ENCODE data around the gene HERPUD1. TPM values are rescaled to one million over a fixed set of nuclear protein-coding genes. Genes with fewer than 3 reads are reported as not detected.

HERPUD1 gene
- total RNA-seq, 1 donor from 2014 or later = 110 TPM

- FAIRE-seq (no peak), DNase-seq (ENCODE audit: low read depth) (no peak)
- no peak for TF ChIP-seq CTCF (IDR thresholded peaks at IDR 0.05; ENCODE audit: insufficient read depth, low read length, severe bottlenecking)
- Histone ChIP-seq H3K36me3 (ENCODE audit: control insufficient read depth, insufficient read depth, low read length) (peaks cover 25% of the 10 kb centered on the region), H3K4me3 (ENCODE audit: low read depth, low read length) (no peak overlapping the region), H3K27me3 (ENCODE audit: control insufficient read depth, insufficient read depth, low read length) (no peaks in the 10 kb centered on the region)
Observed at GRCh38 chr16:56935201-56935600, 3.3 kb downstream of the HERPUD1 start.

- no peak for FAIRE-seq
- TF ChIP-seq CTCF (IDR thresholded peaks at IDR 0.05; ENCODE audit: insufficient read depth, low read length, severe bottlenecking) = no peak
- Histone ChIP-seq H3K36me3 (ENCODE audit: control insufficient read depth, insufficient read depth, low read length) (peaks cover 31% of the 10 kb centered on the region), H3K27me3 (ENCODE audit: control insufficient read depth, insufficient read depth, low read length) (no peaks in the 10 kb centered on the region), H3K4me3 (ENCODE audit: low read depth, low read length) (no peak overlapping the region)
- no peak for DNase-seq (ENCODE audit: low read depth)
Observed at GRCh38 chr16:56936491-56936890, 4.5 kb downstream of the HERPUD1 start.

- FAIRE-seq (no peak), DNase-seq (ENCODE audit: low read depth) (no peak)
- no peak for TF ChIP-seq CTCF (IDR thresholded peaks at IDR 0.05; ENCODE audit: insufficient read depth, low read length, severe bottlenecking)
- peaks cover 34% of the 10 kb centered on the region for H3K36me3 ChIP-seq (ENCODE audit: control insufficient read depth, insufficient read depth, low read length)
- no peaks in the 10 kb centered on the region for H3K27me3 ChIP-seq (ENCODE audit: control insufficient read depth, insufficient read depth, low read length)
- H3K4me3 ChIP-seq (ENCODE audit: low read depth, low read length) = no peak overlapping the region
Observed at GRCh38 chr16:56936950-56937349, 5.0 kb downstream of the HERPUD1 start.

- TF ChIP-seq CTCF (IDR thresholded peaks at IDR 0.05; ENCODE audit: insufficient read depth, low read length, severe bottlenecking) = no peak
- H3K4me3 ChIP-seq (ENCODE audit: low read depth, low read length) = no peak overlapping the region
- FAIRE-seq = no peak
- no peaks in the 10 kb centered on the region for H3K27me3 ChIP-seq (ENCODE audit: control insufficient read depth, insufficient read depth, low read length)
- no peak for DNase-seq (ENCODE audit: low read depth)
- H3K36me3 ChIP-seq (ENCODE audit: control insufficient read depth, insufficient read depth, low read length) = peaks cover 38% of the 10 kb centered on the region
Observed at GRCh38 chr16:56938664-56939513, 6.9 kb downstream of the HERPUD1 start.

GRCh38 chr16:56939801-56940200, 7.9 kb downstream of the HERPUD1 start:
- Histone ChIP-seq H3K4me3 (ENCODE audit: low read depth, low read length) (no peak overlapping the region), H3K36me3 (ENCODE audit: control insufficient read depth, insufficient read depth, low read length) (peaks cover 38% of the 10 kb centered on the region), H3K27me3 (ENCODE audit: control insufficient read depth, insufficient read depth, low read length) (no peaks in the 10 kb centered on the region)
- DNase-seq (ENCODE audit: low read depth) (no peak), FAIRE-seq (no peak)
- TF ChIP-seq CTCF (IDR thresholded peaks at IDR 0.05; ENCODE audit: insufficient read depth, low read length, severe bottlenecking) = no peak

- DNase-seq (ENCODE audit: low read depth) (no peak), FAIRE-seq (no peak)
- Histone ChIP-seq H3K4me3 (ENCODE audit: low read depth, low read length) (no peak overlapping the region), H3K27me3 (ENCODE audit: control insufficient read depth, insufficient read depth, low read length) (no peaks in the 10 kb centered on the region), H3K36me3 (ENCODE audit: control insufficient read depth, insufficient read depth, low read length) (peaks cover 36% of the 10 kb centered on the region)
- TF ChIP-seq CTCF (IDR thresholded peaks at IDR 0.05; ENCODE audit: insufficient read depth, low read length, severe bottlenecking) = no peak
Observed at GRCh38 chr16:56941092-56941491, 9.2 kb downstream of the HERPUD1 start.
